Measurements from ENCODE around the gene SLC25A33.

The SLC25A33 gene, protein sequence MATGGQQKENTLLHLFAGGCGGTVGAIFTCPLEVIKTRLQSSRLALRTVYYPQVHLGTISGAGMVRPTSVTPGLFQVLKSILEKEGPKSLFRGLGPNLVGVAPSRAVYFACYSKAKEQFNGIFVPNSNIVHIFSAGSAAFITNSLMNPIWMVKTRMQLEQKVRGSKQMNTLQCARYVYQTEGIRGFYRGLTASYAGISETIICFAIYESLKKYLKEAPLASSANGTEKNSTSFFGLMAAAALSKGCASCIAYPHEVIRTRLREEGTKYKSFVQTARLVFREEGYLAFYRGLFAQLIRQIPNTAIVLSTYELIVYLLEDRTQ

DNA sequence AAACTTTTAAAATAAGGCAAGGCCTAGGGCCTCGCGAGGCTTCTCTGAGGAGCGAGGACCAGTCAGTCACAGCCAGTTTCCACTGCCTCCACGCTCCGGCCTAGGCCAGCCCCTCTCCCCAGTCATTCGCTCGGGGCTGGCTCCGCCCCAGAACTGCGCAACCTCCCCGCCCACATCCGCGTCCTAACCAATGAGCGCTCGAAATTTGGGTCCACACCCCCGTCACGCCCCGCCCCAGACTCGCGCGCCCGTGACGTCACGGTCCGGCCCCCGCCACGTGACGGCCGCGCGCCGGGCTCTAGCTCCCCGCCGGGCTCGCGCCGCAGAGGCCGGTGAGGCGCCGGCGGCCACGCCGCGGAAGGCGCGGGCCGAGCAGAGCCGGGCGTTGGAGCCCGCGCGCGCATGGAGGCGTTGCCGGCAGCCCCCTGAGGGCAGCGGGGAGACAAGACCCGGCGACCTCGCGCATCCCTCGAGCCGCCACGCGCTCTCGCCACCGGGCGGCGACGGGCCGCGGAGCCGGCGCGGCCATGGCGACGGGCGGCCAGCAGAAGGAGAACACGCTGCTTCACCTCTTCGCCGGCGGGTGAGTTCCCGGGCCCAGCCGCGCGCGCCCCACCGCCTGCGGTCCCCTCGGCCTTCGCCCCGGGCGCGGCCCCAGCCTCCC is at the start of gene SLC25A33:
TSS of gene SLC25A33 (plus strand) at position 301 of the 664 bp plus-strand sequence. CDS start at position 528, 227 bp downstream.
- H3K4me3 ChIP-seq (ENCODE audit: low read depth, low read length), result peak within 1 kb of the TSS; percentile 83
- TF ChIP-seq, protein P1, sequence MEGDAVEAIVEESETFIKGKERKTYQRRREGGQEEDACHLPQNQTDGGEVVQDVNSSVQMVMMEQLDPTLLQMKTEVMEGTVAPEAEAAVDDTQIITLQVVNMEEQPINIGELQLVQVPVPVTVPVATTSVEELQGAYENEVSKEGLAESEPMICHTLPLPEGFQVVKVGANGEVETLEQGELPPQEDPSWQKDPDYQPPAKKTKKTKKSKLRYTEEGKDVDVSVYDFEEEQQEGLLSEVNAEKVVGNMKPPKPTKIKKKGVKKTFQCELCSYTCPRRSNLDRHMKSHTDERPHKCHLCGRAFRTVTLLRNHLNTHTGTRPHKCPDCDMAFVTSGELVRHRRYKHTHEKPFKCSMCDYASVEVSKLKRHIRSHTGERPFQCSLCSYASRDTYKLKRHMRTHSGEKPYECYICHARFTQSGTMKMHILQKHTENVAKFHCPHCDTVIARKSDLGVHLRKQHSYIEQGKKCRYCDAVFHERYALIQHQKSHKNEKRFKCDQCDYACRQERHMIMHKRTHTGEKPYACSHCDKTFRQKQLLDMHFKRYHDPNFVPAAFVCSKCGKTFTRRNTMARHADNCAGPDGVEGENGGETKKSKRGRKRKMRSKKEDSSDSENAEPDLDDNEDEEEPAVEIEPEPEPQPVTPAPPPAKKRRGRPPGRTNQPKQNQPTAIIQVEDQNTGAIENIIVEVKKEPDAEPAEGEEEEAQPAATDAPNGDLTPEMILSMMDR (conservative IDR thresholded peaks at IDR 0.05; ENCODE audit: low read depth, low read length), result no peak

DNA sequence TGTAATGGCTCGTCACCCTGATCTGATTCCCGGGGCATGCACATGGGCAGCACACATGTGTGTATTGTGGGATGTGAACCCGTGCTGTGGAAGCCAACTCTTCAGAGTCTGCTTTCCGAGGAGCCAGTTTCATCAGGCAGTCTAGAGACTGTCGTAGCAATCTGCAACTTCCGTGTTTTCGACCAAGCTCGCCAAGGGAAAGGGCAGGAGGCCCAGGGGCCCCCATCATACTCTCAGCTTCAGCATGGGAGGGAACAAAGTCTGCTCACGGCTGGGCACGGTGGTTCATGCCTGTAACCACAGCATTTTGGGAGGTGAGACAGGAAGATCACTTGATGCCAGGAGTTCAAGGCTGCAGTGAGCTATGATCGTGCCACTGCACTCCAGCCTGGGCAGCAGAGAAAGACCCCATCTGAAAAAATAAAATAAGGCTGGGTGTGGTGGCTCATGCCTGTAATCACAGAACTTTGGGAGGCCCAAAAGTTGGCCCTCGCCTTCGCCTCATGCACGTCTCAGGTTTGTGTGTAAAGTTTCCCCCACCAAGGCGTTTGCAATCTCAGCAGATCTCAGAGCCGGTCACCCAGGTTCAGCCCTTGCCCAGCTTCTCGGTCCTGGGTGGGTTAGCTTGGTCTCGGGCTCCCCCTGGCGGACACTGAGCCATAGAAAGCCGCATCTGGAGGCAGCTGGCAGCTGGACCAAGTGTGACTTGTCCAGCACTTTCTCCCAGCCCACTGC is 48.5 kb upstream of the SLC25A33 start:
- H3K4me3 ChIP-seq (ENCODE audit: low read depth, low read length), result no peak overlapping the region
- TF ChIP-seq, protein P1 (conservative IDR thresholded peaks at IDR 0.05; ENCODE audit: low read depth, low read length), result peak; percentile 93
- peak; percentile 86 for DNase-seq (ENCODE audit: low read depth)

More for the DNA sequence above, at the start of gene SLC25A33:
- DNase-seq (ENCODE audit: low read depth), result peak; percentile 99

DNA sequence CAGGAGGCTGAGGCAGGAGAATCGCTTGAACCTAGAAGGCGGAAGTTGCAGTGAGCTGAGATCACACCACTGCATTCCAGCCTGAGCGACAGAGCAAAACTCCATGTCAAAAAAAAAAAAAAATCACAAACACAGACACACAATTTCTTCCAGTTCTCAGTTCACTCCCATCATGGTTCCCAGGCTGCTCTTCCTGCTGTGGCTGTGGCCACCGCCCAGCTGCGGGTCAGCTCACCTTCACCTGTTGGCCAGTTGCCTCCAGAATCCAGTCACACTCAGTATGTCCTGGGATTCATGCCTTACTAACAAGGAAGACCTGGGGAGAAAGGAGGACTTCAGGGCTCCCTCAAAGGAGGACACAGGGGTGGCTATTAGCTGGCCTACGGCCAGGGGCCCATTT is 45.9 kb upstream of the SLC25A33 start:
- H3K4me3 ChIP-seq (ENCODE audit: low read depth, low read length), result no peak overlapping the region
- TF ChIP-seq, protein P1 (conservative IDR thresholded peaks at IDR 0.05; ENCODE audit: low read depth, low read length), result no peak
- no peak for DNase-seq (ENCODE audit: low read depth)

DNA sequence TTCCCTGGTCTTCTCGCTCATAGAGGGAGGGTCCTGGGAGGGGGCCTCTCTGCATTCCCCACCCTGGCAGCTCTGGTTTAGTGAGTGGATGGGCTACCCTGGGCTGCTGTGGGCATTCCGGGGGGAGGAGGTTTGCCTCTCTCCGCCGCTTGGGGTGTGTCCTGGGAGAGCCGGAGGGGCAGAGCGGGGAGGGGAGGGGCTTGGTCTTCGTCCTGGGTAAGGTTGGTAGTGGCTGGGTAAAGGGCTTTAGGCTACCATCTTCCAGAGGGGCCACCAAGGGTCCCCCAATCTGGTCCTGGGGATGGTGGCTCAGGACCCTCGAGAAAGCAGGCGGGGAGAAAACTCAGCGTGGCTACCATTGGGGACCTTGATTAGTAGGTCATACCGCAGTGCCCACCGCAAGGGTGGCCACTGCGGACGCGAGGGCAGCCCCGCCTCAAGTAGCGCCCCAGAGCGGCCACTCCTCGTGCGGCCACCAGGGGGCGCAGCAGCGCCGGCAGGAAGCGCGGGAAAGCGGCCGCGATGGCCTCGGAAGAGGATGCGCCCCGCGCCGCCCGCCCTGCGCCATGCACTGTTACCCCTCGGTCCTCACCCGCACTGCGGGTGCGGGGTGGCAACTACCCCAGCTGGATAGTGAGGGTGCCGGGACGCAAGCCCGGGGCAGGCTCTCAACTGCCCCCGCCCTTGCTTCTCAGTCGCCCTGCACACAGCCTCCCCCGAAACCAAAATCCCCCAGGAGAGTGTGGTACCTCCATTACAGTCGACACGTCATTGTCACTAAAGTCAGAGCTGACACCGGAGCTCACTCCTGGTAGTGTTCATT is 44.1 kb upstream of the SLC25A33 start:
- DNase-seq (ENCODE audit: low read depth), result peak; percentile 44
- TF ChIP-seq, protein P1 (conservative IDR thresholded peaks at IDR 0.05; ENCODE audit: low read depth, low read length), result peak; percentile 70
- H3K4me3 ChIP-seq (ENCODE audit: low read depth, low read length), result peak overlapping the region; percentile 30

DNA sequence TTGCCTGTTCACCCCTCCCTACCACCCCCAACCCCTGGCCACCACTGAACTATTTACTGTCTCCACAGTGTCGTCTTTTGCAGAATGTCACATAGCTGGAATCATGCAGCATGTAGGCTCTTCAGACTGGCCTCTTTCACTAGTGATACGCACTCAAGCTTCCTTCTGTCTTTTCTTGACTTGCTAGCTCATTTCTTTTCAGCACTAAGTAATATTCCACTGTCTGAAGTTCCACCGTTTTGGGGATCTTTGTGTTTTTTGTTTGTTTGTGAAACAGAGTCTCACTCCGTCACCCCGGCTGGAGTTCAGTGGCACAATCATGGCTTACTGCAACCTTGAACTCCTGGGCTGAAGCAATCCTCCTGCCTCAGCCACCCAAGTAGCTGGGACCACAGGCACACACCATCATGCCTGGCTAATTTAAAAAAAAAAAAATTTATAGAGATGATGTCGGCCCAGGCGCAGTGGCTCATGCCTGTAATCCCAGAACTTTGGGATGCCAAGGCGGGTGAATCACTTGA is 43.4 kb upstream of the SLC25A33 start:
- TF ChIP-seq, protein P1 (conservative IDR thresholded peaks at IDR 0.05; ENCODE audit: low read depth, low read length), result no peak
- H3K4me3 ChIP-seq (ENCODE audit: low read depth, low read length), result no peak overlapping the region
- no peak for DNase-seq (ENCODE audit: low read depth)
